Measurements from ENCODE around the gene HDAC4.

Gene HDAC4

DNA sequence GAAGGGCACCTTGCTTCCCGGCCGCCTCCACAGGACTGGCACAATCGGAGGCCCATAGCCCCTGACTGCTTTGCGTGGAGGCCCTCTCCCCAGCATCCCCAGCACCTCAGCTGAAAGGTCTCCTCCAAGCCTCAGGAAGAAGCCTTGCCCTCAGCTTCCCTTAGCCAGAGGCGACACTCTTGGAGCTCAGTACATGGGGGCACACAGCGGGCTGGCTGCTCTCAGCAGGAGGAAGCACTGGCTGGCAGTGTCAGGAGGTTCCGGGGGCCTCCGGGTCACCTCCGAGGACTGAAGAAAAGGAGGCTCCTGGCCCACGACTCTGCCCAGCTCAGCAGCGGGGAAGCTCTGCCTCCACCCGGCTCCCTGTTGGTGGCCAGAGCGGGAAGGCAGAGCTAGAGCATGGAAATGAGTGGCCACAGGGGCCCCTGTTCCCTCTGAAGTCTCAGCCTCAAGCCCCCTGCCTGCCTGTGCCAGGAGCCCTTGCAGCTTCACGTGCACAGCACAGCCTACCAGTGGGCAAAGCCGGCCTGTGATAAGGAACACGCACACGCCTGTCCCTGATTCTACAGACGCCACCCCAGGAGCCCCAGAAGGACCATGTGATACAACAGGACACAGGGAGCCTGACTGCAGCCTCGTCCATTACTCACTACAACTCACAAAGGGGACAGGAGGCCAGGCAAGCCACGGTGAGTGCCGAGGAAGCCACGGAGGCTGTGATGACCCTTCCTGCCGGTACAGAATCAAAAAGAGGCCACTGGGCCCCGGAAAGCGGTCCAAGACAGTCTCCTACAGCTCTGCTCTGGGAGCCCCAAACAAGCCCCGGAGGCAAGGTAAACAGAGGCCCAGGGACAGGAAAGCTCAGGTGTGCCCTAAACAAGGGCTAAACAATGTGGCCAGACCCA is 15.5 kb downstream of the HDAC4 start:
- Histone ChIP-seq H3K4me1 (ENCODE audit: insufficient read depth, low read length, severe bottlenecking) (no peaks in the 10 kb centered on the region), H3K27me3 (ENCODE audit: insufficient read depth, low read length) (no peaks in the 10 kb centered on the region; the same call in 1 of the 2 replicates), H3K9me3 (ENCODE audit: low read length) (no peaks in the 10 kb centered on the region), H3K4me2 (ENCODE audit: low read length) (no peak overlapping the region), H3K4me3 (ENCODE audit: low read depth, low read length, poor library complexity, severe bottlenecking) (no peak overlapping the region), H2AFZ (ENCODE audit: low read length) (no peak overlapping the region), H3K27ac (ENCODE audit: low read depth, low read length, poor library complexity, severe bottlenecking) (no peak overlapping the region), H4K20me1 (ENCODE audit: insufficient read depth, low read length) (no peaks in the 10 kb centered on the region), H3K9me2 (ENCODE audit: low read depth, low read length) (no peaks in the 10 kb centered on the region), H3K79me2 (ENCODE audit: insufficient read depth, low read length) (no peaks in the 10 kb centered on the region), H3K36me3 (ENCODE audit: insufficient read depth, low read length) (no peaks in the 10 kb centered on the region), H3F3A (ENCODE audit: insufficient read depth, low read length) (no peaks in the 10 kb centered on the region), H3K9ac (ENCODE audit: low read length) (no peak overlapping the region)
- no peak for TF ChIP-seq EZH2 (IDR thresholded peaks at IDR 0.05; ENCODE audit: borderline replicate concordance, low read length)
- TF ChIP-seq, protein P1, sequence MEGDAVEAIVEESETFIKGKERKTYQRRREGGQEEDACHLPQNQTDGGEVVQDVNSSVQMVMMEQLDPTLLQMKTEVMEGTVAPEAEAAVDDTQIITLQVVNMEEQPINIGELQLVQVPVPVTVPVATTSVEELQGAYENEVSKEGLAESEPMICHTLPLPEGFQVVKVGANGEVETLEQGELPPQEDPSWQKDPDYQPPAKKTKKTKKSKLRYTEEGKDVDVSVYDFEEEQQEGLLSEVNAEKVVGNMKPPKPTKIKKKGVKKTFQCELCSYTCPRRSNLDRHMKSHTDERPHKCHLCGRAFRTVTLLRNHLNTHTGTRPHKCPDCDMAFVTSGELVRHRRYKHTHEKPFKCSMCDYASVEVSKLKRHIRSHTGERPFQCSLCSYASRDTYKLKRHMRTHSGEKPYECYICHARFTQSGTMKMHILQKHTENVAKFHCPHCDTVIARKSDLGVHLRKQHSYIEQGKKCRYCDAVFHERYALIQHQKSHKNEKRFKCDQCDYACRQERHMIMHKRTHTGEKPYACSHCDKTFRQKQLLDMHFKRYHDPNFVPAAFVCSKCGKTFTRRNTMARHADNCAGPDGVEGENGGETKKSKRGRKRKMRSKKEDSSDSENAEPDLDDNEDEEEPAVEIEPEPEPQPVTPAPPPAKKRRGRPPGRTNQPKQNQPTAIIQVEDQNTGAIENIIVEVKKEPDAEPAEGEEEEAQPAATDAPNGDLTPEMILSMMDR (IDR thresholded peaks at IDR 0.05; ENCODE audit: low read length), result no peak

DNA sequence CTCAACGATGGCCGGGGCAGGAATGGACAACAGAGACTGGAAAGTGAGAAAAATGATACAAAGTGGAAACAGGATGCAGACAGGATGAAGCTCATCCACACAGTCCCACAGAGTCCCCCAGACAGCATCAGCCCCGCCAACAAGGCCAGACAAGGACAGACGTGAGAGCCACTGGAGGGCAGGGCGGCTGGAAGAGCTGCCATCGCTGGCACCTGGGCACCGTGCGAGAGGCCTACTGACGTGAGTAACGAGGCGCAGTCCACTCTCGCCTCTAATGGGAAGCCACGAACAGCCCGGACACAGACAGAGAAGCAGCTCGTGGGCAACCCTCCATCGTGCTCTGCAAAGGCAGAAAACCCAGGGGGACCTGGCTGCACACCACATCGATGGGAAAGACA is 17.1 kb downstream of the HDAC4 start:
- Histone ChIP-seq H3K4me3 (ENCODE audit: low read depth, low read length, poor library complexity, severe bottlenecking) (no peak overlapping the region), H3K4me2 (ENCODE audit: low read length) (no peak overlapping the region), H3K9ac (ENCODE audit: low read length) (no peak overlapping the region), H3K27me3 (ENCODE audit: insufficient read depth, low read length) (no peaks in the 10 kb centered on the region; the same call in 1 of the 2 replicates), H3K9me2 (ENCODE audit: low read depth, low read length) (no peaks in the 10 kb centered on the region), H2AFZ (ENCODE audit: low read length) (no peak overlapping the region), H3K79me2 (ENCODE audit: insufficient read depth, low read length) (no peaks in the 10 kb centered on the region), H3F3A (ENCODE audit: insufficient read depth, low read length) (no peaks in the 10 kb centered on the region), H4K20me1 (ENCODE audit: insufficient read depth, low read length) (no peaks in the 10 kb centered on the region), H3K4me1 (ENCODE audit: insufficient read depth, low read length, severe bottlenecking) (no peaks in the 10 kb centered on the region), H3K27ac (ENCODE audit: low read depth, low read length, poor library complexity, severe bottlenecking) (no peak overlapping the region), H3K9me3 (ENCODE audit: low read length) (no peaks in the 10 kb centered on the region), H3K36me3 (ENCODE audit: insufficient read depth, low read length) (no peaks in the 10 kb centered on the region)
- TF ChIP-seq EZH2 (IDR thresholded peaks at IDR 0.05; ENCODE audit: borderline replicate concordance, low read length), result no peak
- TF ChIP-seq, protein P1 (IDR thresholded peaks at IDR 0.05; ENCODE audit: low read length), result no peak

DNA sequence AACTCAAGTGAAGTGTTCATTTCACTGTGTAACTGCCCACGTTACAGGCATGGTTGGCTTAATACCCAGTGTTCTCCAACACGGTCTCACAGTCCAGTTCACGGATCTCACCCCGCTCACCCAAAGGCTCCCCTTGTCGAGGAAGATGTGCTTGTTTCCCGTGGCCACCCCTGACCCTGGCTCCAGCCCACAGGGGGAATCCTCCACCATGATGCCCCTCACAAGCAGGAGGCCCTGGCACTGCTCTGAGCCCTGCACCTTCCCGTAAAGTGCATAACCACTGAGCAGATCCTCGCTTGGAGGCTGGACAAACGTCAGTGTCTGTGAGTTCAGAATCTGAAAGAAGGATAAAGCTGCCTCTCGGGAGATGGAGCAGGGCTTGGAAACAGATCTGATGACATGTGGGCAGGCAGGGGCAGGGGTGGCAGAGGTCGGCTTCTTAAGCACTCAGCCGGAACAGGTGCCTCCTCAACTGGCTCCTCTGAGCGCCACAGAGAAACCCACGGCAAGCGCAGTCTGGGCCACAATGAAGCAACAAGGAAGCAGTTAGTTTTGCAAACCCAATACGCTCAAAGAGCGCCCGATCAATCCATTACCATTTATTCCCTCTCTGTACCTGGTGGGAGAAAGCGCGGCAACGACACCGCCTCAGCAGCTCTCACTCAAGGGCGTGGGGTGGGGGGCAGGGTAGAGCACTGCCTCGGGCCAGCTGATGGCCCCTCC is 17.6 kb downstream of the HDAC4 start:
- Histone ChIP-seq H4K20me1 (ENCODE audit: insufficient read depth, low read length) (no peaks in the 10 kb centered on the region), H3K9me3 (ENCODE audit: low read length) (no peaks in the 10 kb centered on the region), H3F3A (ENCODE audit: insufficient read depth, low read length) (no peaks in the 10 kb centered on the region), H2AFZ (ENCODE audit: low read length) (no peak overlapping the region), H3K4me2 (ENCODE audit: low read length) (no peak overlapping the region), H3K9ac (ENCODE audit: low read length) (no peak overlapping the region), H3K27ac (ENCODE audit: low read depth, low read length, poor library complexity, severe bottlenecking) (no peak overlapping the region), H3K9me2 (ENCODE audit: low read depth, low read length) (no peaks in the 10 kb centered on the region), H3K4me3 (ENCODE audit: low read depth, low read length, poor library complexity, severe bottlenecking) (no peak overlapping the region), H3K79me2 (ENCODE audit: insufficient read depth, low read length) (no peaks in the 10 kb centered on the region), H3K27me3 (ENCODE audit: insufficient read depth, low read length) (no peaks in the 10 kb centered on the region; the same call in 1 of the 2 replicates), H3K36me3 (ENCODE audit: insufficient read depth, low read length) (no peaks in the 10 kb centered on the region), H3K4me1 (ENCODE audit: insufficient read depth, low read length, severe bottlenecking) (no peaks in the 10 kb centered on the region)
- TF ChIP-seq EZH2 (IDR thresholded peaks at IDR 0.05; ENCODE audit: borderline replicate concordance, low read length), result no peak
- TF ChIP-seq, protein P1 (IDR thresholded peaks at IDR 0.05; ENCODE audit: low read length), result no peak
